K562 treated with DMSO at 1 percent for 12 hours (cell line): ENCODE data around the gene CLDN16. TPM values are rescaled to one million over a fixed set of nuclear protein-coding genes. Genes with fewer than 3 reads are reported as not detected.

Experiments
- total RNA-seq: library from RNA; unstranded; fragments of 300-600 nt; gene quantifications from 2 replicates; pipeline ENCODE4 v1.2.3, GENCODE V29; 2022; ENCODE audit not compliant: insufficient read depth

CLDN16 gene
- total RNA-seq = not detected in 2 replicates

GRCh38 chr3:190387578-190388213, at the start of gene CLDN16:
Gene CLDN16, plus strand, starts transcription at chr3:190388163. Its CDS starts 167 bp downstream, at chr3:190388330.

GRCh38 chr3:190449801-190450200, 61.8 kb downstream of the CLDN16 start, which contains the start of gene TMEM207:
Gene TMEM207, minus strand, starts transcription at chr3:190449901. Its CDS starts 92 bp downstream, at chr3:190449809.

Other genes starting within 250 kb of the CLDN16 start
- gene CLDN1, start 65.7 kb upstream of the CLDN16 start, total RNA-seq = not detected in 2 replicates
- gene TMEM207, start 61.7 kb downstream of the CLDN16 start, total RNA-seq = not detected in 2 replicates
- 0.23 and 0.94 TPM in 2 replicates for gene IL1RAP, start 125.9 kb downstream of the CLDN16 start, total RNA-seq